Neural cell (in vitro differentiated cells): ENCODE results near the gene COLEC12. TPM values are rescaled to one million over a fixed set of nuclear protein-coding genes. Genes with fewer than 3 reads are reported as not detected.

Experiments
- H2AFZ ChIP-seq: fragments of 200-600, 300-800 bp; sonication (generic), shearing (Covaris generic); 2 replicates; pipeline ENCODE4 v1.6.0; 2014; ENCODE audit warnings: low read depth, mild to moderate bottlenecking, antibody characterized with exemption, low read length, moderate library complexity
- H3F3A ChIP-seq: fragments of 200-600 bp; shearing (Covaris generic); 2 replicates; pipeline ENCODE4 v1.6.1; 2016; ENCODE audit warnings: mild to moderate bottlenecking, moderate library complexity, mixed read lengths, antibody characterized with exemption, low read length; ENCODE audit not compliant: insufficient read depth, poor library complexity, severe bottlenecking
- H3K27ac ChIP-seq: fragments of 200-600, 300-800 bp; sonication (generic), shearing (Covaris generic); 2 replicates; pipeline ENCODE4 v1.5.1; 2014; ENCODE audit warnings: mild to moderate bottlenecking, low read length, moderate library complexity
- H3K27me3 ChIP-seq: fragments of 300-800, 200-600 bp; sonication (generic), shearing (Covaris generic); 2 replicates; pipeline ENCODE4 v1.6.0; 2014; ENCODE audit warnings: mild to moderate bottlenecking, low read depth, low read length, moderate library complexity; ENCODE audit not compliant: insufficient read depth
- H3K36me3 ChIP-seq: fragments of 300-800, 200-600 bp; sonication (generic), shearing (Covaris generic); 2 replicates; pipeline ENCODE4 v1.5.1; 2014; ENCODE audit warnings: mild to moderate bottlenecking, antibody characterized with exemption, low read length, moderate library complexity; ENCODE audit not compliant: insufficient read depth
- H3K4me2 ChIP-seq: fragments of 300-800, 200-600 bp; sonication (generic), shearing (Covaris generic); 2 replicates; pipeline ENCODE4 v1.6.0; 2014; ENCODE audit warnings: mild to moderate bottlenecking, low read length
- H3K4me3 ChIP-seq: fragments of 300-800, 200-600 bp; sonication (generic), shearing (Covaris generic); 2 replicates; pipeline ENCODE4 v1.5.1; 2014; ENCODE audit warnings: mild to moderate bottlenecking, low read length, moderate library complexity
- H3K79me2 ChIP-seq: fragments of 200-600 bp; shearing (Covaris generic); replicated peaks from 2 replicates; pipeline ENCODE4 v1.6.0; 2014; ENCODE audit warnings: mild to moderate bottlenecking, low read length, moderate library complexity; ENCODE audit not compliant: insufficient read depth
- H3K9ac ChIP-seq: fragments of 300-800, 200-600 bp; sonication (generic), shearing (Covaris generic); 2 replicates; pipeline ENCODE4 v1.6.1; 2016; ENCODE audit warnings: mild to moderate bottlenecking, low read length, mixed read lengths
- H3K9me2 ChIP-seq: fragments of 200-600 bp; shearing (Covaris generic); 2 replicates; pipeline ENCODE4 v1.6.1; 2016; ENCODE audit warnings: mild to moderate bottlenecking, low read length, mixed read lengths; ENCODE audit not compliant: insufficient read depth
- H3K9me3 ChIP-seq: fragments of 200-600, 300-800 bp; sonication (generic), shearing (Covaris generic); 2 replicates; pipeline ENCODE4 v1.6.1; 2016; ENCODE audit warnings: mild to moderate bottlenecking, mixed run types, low read length, moderate library complexity, mixed read lengths
- H4K20me1 ChIP-seq: fragments of 200-600 bp; shearing (Covaris generic); 2 replicates; pipeline ENCODE4 v1.6.1; 2016; ENCODE audit warnings: mild to moderate bottlenecking, mixed run types; ENCODE audit not compliant: insufficient read depth
- CTCF ChIP-seq: fragments of 450-650 bp; IDR thresholded peaks from 2 replicates; pipeline ENCODE4 v1.5.1; 2014; ENCODE audit warnings: antibody characterized with exemption, mild to moderate bottlenecking, moderate library complexity; ENCODE audit not compliant: poor library complexity, severe bottlenecking
- EP300 ChIP-seq: fragments of 450-650 bp; conservative IDR thresholded peaks from 2 replicates; pipeline ENCODE4 v1.6.1; 2014; ENCODE audit warnings: antibody characterized with exemption, mild to moderate bottlenecking, moderate library complexity; ENCODE audit not compliant: poor library complexity, severe bottlenecking
- EZH2 ChIP-seq: fragments of 200-600, 300-800 bp; shearing (Covaris generic), sonication (generic); IDR thresholded peaks from 2 replicates; pipeline ENCODE4 v1.6.1; 2014; ENCODE audit warnings: antibody characterized with exemption, low read length, borderline replicate concordance, mild to moderate bottlenecking; ENCODE audit not compliant: insufficient read depth, poor library complexity, severe bottlenecking
- MXI1 ChIP-seq: fragments of 450-650 bp; conservative IDR thresholded peaks from 2 replicates; pipeline ENCODE4 v1.6.1; 2014; ENCODE audit warnings: antibody characterized with exemption, mild to moderate bottlenecking; ENCODE audit not compliant: poor library complexity, severe bottlenecking
- RAD21 ChIP-seq: fragments of 450-650 bp; conservative IDR thresholded peaks from 2 replicates; pipeline ENCODE4 v1.6.1; 2014; ENCODE audit warnings: antibody characterized with exemption, mild to moderate bottlenecking, moderate library complexity
- SMC3 ChIP-seq: fragments of 450-650 bp; conservative IDR thresholded peaks from 2 replicates; pipeline ENCODE4 v1.6.1; 2014; ENCODE audit warnings: antibody characterized with exemption, mild to moderate bottlenecking, moderate library complexity; ENCODE audit not compliant: poor library complexity
- TAF1 ChIP-seq: IDR thresholded peaks from 2 replicates; pipeline ENCODE4 v1.6.1; 2012; ENCODE audit warnings: low read depth
- polyA plus RNA-seq: library from polyadenylated mRNA; depleted of rRNA; stranded (reverse); fragments of >200 nt; gene quantifications from 2 replicates; pipeline ENCODE4 v1.2.3, GENCODE V29; 2014
- TF ChIP-seq, protein P1 (sequence below): IDR thresholded peaks from 2 replicates; pipeline ENCODE4 v1.6.1; 2012; ENCODE audit warnings: borderline replicate concordance

COLEC12 gene
- polyA plus RNA-seq, 1 donor from 2014 or later, result 0.42 TPM

GRCh38 chr18:396556-396955, 103.9 kb downstream of the COLEC12 start:
- Histone ChIP-seq H3K27ac (no peak overlapping the region), H3K4me3 (no peak overlapping the region), H3F3A (no peaks in the 10 kb centered on the region), H3K79me2 (no peaks in the 10 kb centered on the region), H3K27me3 (no peaks in the 10 kb centered on the region), H3K9ac (no peak overlapping the region), H3K9me3 (no peaks in the 10 kb centered on the region), H3K9me2 (no peaks in the 10 kb centered on the region), H3K4me2 (no peak overlapping the region), H2AFZ (no peak overlapping the region), H3K36me3 (no peaks in the 10 kb centered on the region), H4K20me1 (no peaks in the 10 kb centered on the region)
- TF ChIP-seq, protein P1, sequence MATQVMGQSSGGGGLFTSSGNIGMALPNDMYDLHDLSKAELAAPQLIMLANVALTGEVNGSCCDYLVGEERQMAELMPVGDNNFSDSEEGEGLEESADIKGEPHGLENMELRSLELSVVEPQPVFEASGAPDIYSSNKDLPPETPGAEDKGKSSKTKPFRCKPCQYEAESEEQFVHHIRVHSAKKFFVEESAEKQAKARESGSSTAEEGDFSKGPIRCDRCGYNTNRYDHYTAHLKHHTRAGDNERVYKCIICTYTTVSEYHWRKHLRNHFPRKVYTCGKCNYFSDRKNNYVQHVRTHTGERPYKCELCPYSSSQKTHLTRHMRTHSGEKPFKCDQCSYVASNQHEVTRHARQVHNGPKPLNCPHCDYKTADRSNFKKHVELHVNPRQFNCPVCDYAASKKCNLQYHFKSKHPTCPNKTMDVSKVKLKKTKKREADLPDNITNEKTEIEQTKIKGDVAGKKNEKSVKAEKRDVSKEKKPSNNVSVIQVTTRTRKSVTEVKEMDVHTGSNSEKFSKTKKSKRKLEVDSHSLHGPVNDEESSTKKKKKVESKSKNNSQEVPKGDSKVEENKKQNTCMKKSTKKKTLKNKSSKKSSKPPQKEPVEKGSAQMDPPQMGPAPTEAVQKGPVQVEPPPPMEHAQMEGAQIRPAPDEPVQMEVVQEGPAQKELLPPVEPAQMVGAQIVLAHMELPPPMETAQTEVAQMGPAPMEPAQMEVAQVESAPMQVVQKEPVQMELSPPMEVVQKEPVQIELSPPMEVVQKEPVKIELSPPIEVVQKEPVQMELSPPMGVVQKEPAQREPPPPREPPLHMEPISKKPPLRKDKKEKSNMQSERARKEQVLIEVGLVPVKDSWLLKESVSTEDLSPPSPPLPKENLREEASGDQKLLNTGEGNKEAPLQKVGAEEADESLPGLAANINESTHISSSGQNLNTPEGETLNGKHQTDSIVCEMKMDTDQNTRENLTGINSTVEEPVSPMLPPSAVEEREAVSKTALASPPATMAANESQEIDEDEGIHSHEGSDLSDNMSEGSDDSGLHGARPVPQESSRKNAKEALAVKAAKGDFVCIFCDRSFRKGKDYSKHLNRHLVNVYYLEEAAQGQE, result no peak
- TF ChIP-seq RAD21 (no peak), CTCF (no peak), MXI1 (no peak), EZH2 (no peak), EP300 (no peak), TAF1 (no peak)

DNA sequence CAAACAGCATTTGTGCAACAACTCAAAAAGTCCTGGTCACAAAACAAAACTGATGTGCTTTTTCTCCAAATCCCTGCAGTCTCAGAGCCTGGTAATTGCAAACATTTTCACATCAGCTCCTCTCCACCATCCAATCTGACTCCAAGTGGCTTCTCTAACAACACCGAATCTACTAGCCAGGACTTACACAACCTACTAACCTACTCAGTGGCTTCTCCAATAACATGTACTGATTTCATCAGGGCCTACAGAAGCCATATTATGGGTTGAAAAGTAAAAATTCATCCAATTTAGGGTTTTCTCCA, 104.3 kb downstream of the COLEC12 start:
- Histone ChIP-seq H3K9me2 (no peaks in the 10 kb centered on the region), H3K4me2 (no peak overlapping the region), H2AFZ (no peak overlapping the region), H3K27ac (no peak overlapping the region), H3K9ac (no peak overlapping the region), H3K36me3 (no peaks in the 10 kb centered on the region), H3K9me3 (no peaks in the 10 kb centered on the region), H3K27me3 (no peaks in the 10 kb centered on the region), H3K4me3 (no peak overlapping the region), H3F3A (no peaks in the 10 kb centered on the region), H3K79me2 (no peaks in the 10 kb centered on the region), H4K20me1 (no peaks in the 10 kb centered on the region)
- TF ChIP-seq RAD21 (no peak), SMC3 (no peak), CTCF (no peak)
- TF ChIP-seq, protein P1, result no peak
